H1 (cell line): ENCODE measurements around the gene ATF7IP. TPM values are rescaled to one million over a fixed set of nuclear protein-coding genes. Genes with fewer than 3 reads are reported as not detected.

Experiments
- CTCF ChIA-PET: fragments of 300-600 bp; sonication (Branson Sonifier 250); formaldehyde crosslinking; loops from one replicate; lab custom pipeline; 2021; ENCODE audit not compliant: partially characterized antibody; lab: Charles Lee
- POLR2A ChIA-PET: fragments of 300-600 bp; sonication (Branson Sonifier 250); formaldehyde crosslinking; loops from one replicate; lab custom pipeline; 2021; ENCODE audit warnings: inconsistent platforms; ENCODE audit not compliant: partially characterized antibody; lab: Charles Lee
- DNase-seq, 2 experiments: peaks; one replicate each; pipeline versions ENCODE4 v3.0.0 to v3.0.0-alpha.2; 2010 to 2022; ENCODE audit warnings: low spot score in 2 of 2, low read depth in 1 of 2, mixed read lengths in 1 of 2
- FAIRE-seq: peaks from 2 replicates; lab custom pipeline; 2011; peaks lifted over from hg19 to GRCh38; lab: Jason Lieb, UNC
- H2AFZ ChIP-seq: 2 replicates; pipeline ENCODE4 v1.8.1; 2012; ENCODE audit warnings: low read length, inconsistent platforms
- H2AK5ac ChIP-seq: 2 replicates; pipeline ENCODE4 v1.6.1; 2013; ENCODE audit warnings: low read depth, low read length
- H2BK120ac ChIP-seq: replicated peaks from 2 replicates; pipeline ENCODE3; 2013; ENCODE audit warnings: low read depth, low read length, inconsistent platforms
- H2BK12ac ChIP-seq: 2 replicates; pipeline ENCODE4 v1.6.1; 2013; ENCODE audit warnings: low read depth, low read length
- H2BK15ac ChIP-seq: 2 replicates; pipeline ENCODE4 v1.6.1; 2013; ENCODE audit warnings: low read length
- H2BK20ac ChIP-seq: 2 replicates; pipeline ENCODE4 v1.6.1; 2013; ENCODE audit warnings: low read length
- H2BK5ac ChIP-seq: 2 replicates; pipeline ENCODE4 v1.6.1; 2013; ENCODE audit warnings: low read depth, low read length
- H3K14ac ChIP-seq: 2 replicates; pipeline ENCODE4 v1.6.1; 2013; ENCODE audit warnings: inconsistent platforms; ENCODE audit not compliant: insufficient read length
- H3K18ac ChIP-seq: 2 replicates; pipeline ENCODE4 v1.6.1; 2013; ENCODE audit warnings: low read length; ENCODE audit errors: extremely low read depth
- H3K23ac ChIP-seq: 2 replicates; pipeline ENCODE4 v1.6.1; 2013; ENCODE audit warnings: inconsistent platforms; ENCODE audit not compliant: insufficient read length
- H3K23me2 ChIP-seq: 2 replicates; pipeline ENCODE4 v1.6.1; 2013; ENCODE audit warnings: low read depth, low read length
- H3K27ac ChIP-seq: 2 replicates; pipeline ENCODE4 v1.6.1; 2011; ENCODE audit warnings: low read depth, low read length, inconsistent platforms
- H3K27me3 ChIP-seq, 4 experiments: replicated peaks in 1 of 4; 1 replicate in 1 of 4; 2 replicates in 3 of 4; pipeline versions ENCODE4 v1.6.1 to v1.8.1; 2011 to 2013; ENCODE audit warnings: low read length in 3 of 4, mild to moderate bottlenecking in 3 of 4, inconsistent platforms in 2 of 4, mixed read lengths in 2 of 4, moderate library complexity in 1 of 4; ENCODE audit not compliant: control insufficient read depth in 3 of 4, insufficient read depth in 3 of 4; ENCODE audit errors: extremely low read depth in 1 of 4
- H3K36me3 ChIP-seq, 4 experiments: 2 replicates each; pipeline versions ENCODE4 v1.6.1 to v1.8.1; 2011 to 2013; ENCODE audit warnings: mild to moderate bottlenecking in 4 of 4, low read length in 3 of 4, moderate library complexity in 2 of 4, control low read depth in 1 of 4, inconsistent platforms in 1 of 4; ENCODE audit not compliant: insufficient read depth in 4 of 4, control insufficient read depth in 2 of 4
- H3K4ac ChIP-seq: replicated peaks from 2 replicates; pipeline ENCODE3; 2013; ENCODE audit warnings: low read length, low read depth, mixed read lengths, inconsistent platforms; ENCODE audit not compliant: insufficient read length
- H3K4me1 ChIP-seq, 4 experiments: replicated peaks in 1 of 4; 1 replicate in 1 of 4; 2 replicates in 3 of 4; pipeline versions ENCODE4 v1.6.1 to v1.8.1; 2011 to 2013; ENCODE audit warnings: low read length in 3 of 4, inconsistent platforms in 2 of 4, mixed read lengths in 1 of 4; ENCODE audit not compliant: insufficient read depth in 4 of 4, control insufficient read depth in 3 of 4
- H3K4me2 ChIP-seq, 2 experiments: 2 replicates each; pipeline versions ENCODE4 v1.6.1 to v1.8.1; 2011 to 2013; ENCODE audit warnings: low read depth in 2 of 2, low read length in 2 of 2, control low read depth in 1 of 2, inconsistent platforms in 1 of 2, mild to moderate bottlenecking in 1 of 2; ENCODE audit not compliant: insufficient read depth in 1 of 2
- H3K4me3 ChIP-seq, 4 experiments: fragments of 200-600, 300-600 bp in 1 of 4; sonication (generic), shearing (Covaris generic), sonication (Bioruptor Twin) in 1 of 4; 2 replicates each; pipeline versions ENCODE4 v1.5.1 to v1.8.1; 2011 to 2016; ENCODE audit warnings: low read length in 4 of 4, low read depth in 3 of 4, control low read depth in 2 of 4, inconsistent platforms in 2 of 4, mild to moderate bottlenecking in 2 of 4, mixed read lengths in 1 of 4, moderate library complexity in 1 of 4; ENCODE audit not compliant: insufficient read depth in 2 of 4; ENCODE audit errors: extremely low read depth in 1 of 4
- H3K56ac ChIP-seq: replicated peaks from 2 replicates; pipeline ENCODE3; 2013; ENCODE audit warnings: low read depth, mild to moderate bottlenecking, mixed read lengths, low read length, inconsistent platforms; ENCODE audit not compliant: insufficient read length
- H3K79me1 ChIP-seq: 2 replicates; pipeline ENCODE4 v1.6.1; 2013; ENCODE audit warnings: low read depth, low read length, control low read depth
- H3K79me2 ChIP-seq, 2 experiments: 2 replicates each; pipeline versions ENCODE4 v1.6.1 to v1.8.1; 2012 to 2013; ENCODE audit warnings: low read length in 2 of 2, mild to moderate bottlenecking in 2 of 2, inconsistent platforms in 1 of 2; ENCODE audit not compliant: insufficient read depth in 2 of 2, control insufficient read depth in 1 of 2
- H3K9ac ChIP-seq, 4 experiments: replicated peaks in 1 of 4; 1 replicate in 1 of 4; 2 replicates in 3 of 4; pipeline versions ENCODE4 v1.6.1 to v1.8.1; 2011 to 2013; ENCODE audit warnings: low read depth in 3 of 4, low read length in 3 of 4, control low read depth in 2 of 4, mild to moderate bottlenecking in 2 of 4, moderate library complexity in 2 of 4, inconsistent platforms in 1 of 4; ENCODE audit errors: extremely low read depth in 1 of 4
- H3K9me3 ChIP-seq, 2 experiments: 2 replicates each; pipeline versions ENCODE4 v1.6.1 to v1.8.1; 2012 to 2013; ENCODE audit warnings: mild to moderate bottlenecking in 2 of 2, moderate library complexity in 2 of 2, control low read depth in 1 of 2, inconsistent platforms in 1 of 2, low read depth in 1 of 2, low read length in 1 of 2, mixed read lengths in 1 of 2; ENCODE audit not compliant: insufficient read depth in 2 of 2
- H4K20me1 ChIP-seq, 2 experiments: replicated peaks in 1 of 2; 2 replicates each; pipeline versions ENCODE3 to v1.8.1; 2011 to 2013; ENCODE audit warnings: inconsistent platforms in 2 of 2, low read length in 2 of 2, mild to moderate bottlenecking in 1 of 2; ENCODE audit not compliant: insufficient read depth in 2 of 2, control insufficient read depth in 1 of 2
- H4K5ac ChIP-seq: 2 replicates; pipeline ENCODE4 v1.6.1; 2013; ENCODE audit warnings: low read length, low read depth, mixed read lengths, inconsistent platforms; ENCODE audit not compliant: insufficient read length
- H4K8ac ChIP-seq: 2 replicates; pipeline ENCODE4 v1.8.0; 2013; ENCODE audit warnings: mild to moderate bottlenecking, moderate library complexity, low read length, inconsistent platforms; ENCODE audit not compliant: insufficient read depth; ENCODE audit errors: extremely low read depth
- H4K91ac ChIP-seq: replicated peaks from 2 replicates; pipeline ENCODE3; 2013; ENCODE audit warnings: low read length, mixed read lengths, inconsistent platforms; ENCODE audit not compliant: insufficient read length
- BCL11A ChIP-seq, 2 experiments: IDR thresholded peaks; one replicate each; pipeline ENCODE4 v1.6.1; 2011; ENCODE audit warnings: low read depth in 2 of 2, low read length in 2 of 2, mild to moderate bottlenecking in 2 of 2
- BRCA1 ChIP-seq: IDR thresholded peaks from 2 replicates; pipeline ENCODE4 v1.6.1; 2012; ENCODE audit warnings: low read depth, low read length, improper control_type of control experiment
- CBX8 ChIP-seq: fragments of 300-800, 300-1000 bp; sonication (generic); IDR thresholded peaks from 2 replicates; pipeline ENCODE4 v1.7.1; 2016; ENCODE audit warnings: low read depth, low read length, borderline replicate concordance
- CHD2 ChIP-seq: IDR thresholded peaks from 2 replicates; pipeline ENCODE4 v1.6.1; 2012; ENCODE audit warnings: low read length, improper control_type of control experiment
- NRF1 ChIP-seq: IDR thresholded peaks from 2 replicates; pipeline ENCODE4 v1.6.1; 2011; ENCODE audit warnings: mild to moderate bottlenecking, low read depth, low read length, improper control_type of control experiment
- RFX5 ChIP-seq: IDR thresholded peaks from 2 replicates; pipeline ENCODE4 v1.6.1; 2011; ENCODE audit warnings: low read depth, low read length, improper control_type of control experiment, borderline replicate concordance
- RNF2 ChIP-seq: fragments of 200-900, 300-1000 bp; sonication (generic); IDR thresholded peaks from 2 replicates; pipeline ENCODE4 v1.7.1; 2016; ENCODE audit warnings: borderline replicate concordance, low read depth, mild to moderate bottlenecking, antibody characterized with exemption, low read length; ENCODE audit not compliant: poor library complexity, severe bottlenecking; ENCODE audit errors: missing control alignments
- RXRA ChIP-seq: IDR thresholded peaks from 2 replicates; pipeline ENCODE4 v1.6.1; 2011; ENCODE audit warnings: low read depth, mild to moderate bottlenecking, low read length, moderate library complexity; ENCODE audit not compliant: insufficient read depth
- whole genome bisulfite sequencing, 2 experiments: shearing (Covaris generic) in 1 of 2; methylation state at CpG; one replicate each; pipeline versions ENCODE4 v1.1.6 to v1.1.7; 2013 to 2015; ENCODE audit warnings: low lambda C conversion rate in 2 of 2, mixed read lengths in 2 of 2, inconsistent platforms in 1 of 2, low coverage in 1 of 2, missing lambda C conversion rate in 1 of 2; ENCODE audit not compliant: insufficient replicate concordance in 2 of 2, insufficient coverage in 1 of 2, insufficient read length in 1 of 2; ENCODE audit errors: extremely low coverage in 1 of 2, missing lambda C conversion rate in 1 of 2; 5-methylcytosine and 5-hydroxymethylcytosine counted together
- polyA plus RNA-seq, 7 experiments: library from polyadenylated mRNA; depleted of rRNA in 3 of 7; stranded (reverse) in 5 of 7; unstranded in 2 of 7; fragments of >200 nt in 5 of 7; fragments of 200-250 nt in 2 of 7; gene quantifications; 1 replicate in 5 of 7; 2 replicates in 1 of 7; 4 replicates in 1 of 7; pipeline versions ENCODE4 v1.2.1 to v1.2.3, GENCODE V29; 2011 to 2013; ENCODE audit warnings: missing spikeins in 2 of 7, mixed read lengths in 2 of 7
- total RNA-seq: library from RNA; stranded (reverse); fragmentation: NEBNext Ultra II Directional; extraction: Animal tissue kit (Norgen Biotek cat#: 25700); gene quantifications from 2 replicates; pipeline ENCODE4 v1.2.1, GENCODE V29; 2021

ATF7IP gene
- total and polyA plus RNA-seq, 2 of the 8 experiments (the other 6 are each of a cell fraction or from before 2014, with no cell fraction given), result 34.2 to 148 TPM

DNA sequence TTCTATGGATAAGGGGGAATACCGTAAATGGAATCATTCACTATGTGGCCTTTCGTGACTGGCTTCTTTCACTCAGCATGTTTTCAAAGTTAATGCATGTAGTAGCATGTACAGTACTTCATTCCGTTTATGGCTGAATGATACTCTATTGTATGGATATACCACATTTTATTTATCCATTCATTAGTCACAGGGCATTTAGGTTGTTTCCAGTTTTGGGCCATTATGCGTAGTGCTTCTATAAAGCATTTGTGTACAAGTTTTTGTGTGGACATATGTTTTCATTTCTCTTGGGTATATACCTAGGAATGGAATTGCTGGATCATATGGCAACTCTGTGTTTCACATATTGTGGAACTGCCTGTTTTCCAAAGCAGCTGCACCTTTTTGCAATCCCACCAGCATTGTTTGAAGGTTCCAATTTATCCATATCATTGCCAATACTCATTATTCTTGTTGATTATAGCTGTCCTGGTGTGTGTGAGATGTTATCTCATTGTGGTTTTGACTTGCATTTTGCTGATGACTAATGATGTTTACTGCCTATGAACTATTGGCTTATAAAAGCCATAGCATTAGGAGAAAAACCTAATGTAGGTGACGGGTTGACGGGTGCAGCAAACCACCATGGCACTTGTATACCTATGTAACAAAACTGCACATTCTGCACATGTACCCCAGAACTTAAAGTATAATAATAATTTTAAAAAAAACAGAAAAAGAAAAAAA is 45.5 kb downstream of the ATF7IP start:
- POLR2A ChIA-PET, result no interaction called here
- Histone ChIP-seq H3K27ac (no peak overlapping the region), H3K79me1 (0 out of 2 replicates have a peak, but pooled peaks cover 3% of the 10 kb centered on the region)

More for the DNA sequence above, 45.5 kb downstream of the ATF7IP start:
- no peak overlapping the region for H4K8ac ChIP-seq
- no peak overlapping the region for H3K14ac ChIP-seq
- H3K79me2 ChIP-seq, result peaks cover 15 to 100% of the 10 kb centered on the region in 2 experiments
- no peak overlapping the region for H2AK5ac ChIP-seq
- peaks cover 0 to 7% (median under 1%) of the 10 kb centered on the region in 4 experiments; a peak in 3 of 7 replicates for H3K4me1 ChIP-seq
- FAIRE-seq, result no peak
- H3K56ac ChIP-seq, result no peak overlapping the region
- H2BK15ac ChIP-seq, result no peak overlapping the region
- no peaks in the 10 kb centered on the region for H3K9me3 ChIP-seq
- H2AFZ ChIP-seq, result no peak overlapping the region
- CTCF ChIA-PET, result interaction anchor here (2.0 kb wide), 1 partner anchor 43 kb away, joined by 7 read pairs; no protein-coding TSS in a partner anchor
- no peak overlapping the region for H4K5ac ChIP-seq
- no peak overlapping the region for H3K9ac ChIP-seq
- no peak for TF ChIP-seq CHD2
- no peak for TF ChIP-seq NRF1
- no peak for TF ChIP-seq RXRA
- TF ChIP-seq RNF2, result no peak
- TF ChIP-seq BRCA1, result no peak
- TF ChIP-seq CBX8, result no peak
- no peak for TF ChIP-seq RFX5
- no peak for TF ChIP-seq BCL11A (IDR thresholded peaks at IDR 0.05; ENCODE audit: low read depth in 2 of 2, low read length in 2 of 2)
- H2BK5ac ChIP-seq, result no peak overlapping the region
- H2BK20ac ChIP-seq, result no peak overlapping the region
- 90% methylated on average over 6 of the region's 6 CpGs; no CpG with 5 or more reads in 1 of the 2 experiments for WGBS, 2 experiments
- H3K4me3 ChIP-seq, result no peak overlapping the region
- no peaks in the 10 kb centered on the region; a peak in 1 of 8 replicates for H3K36me3 ChIP-seq
- H2BK12ac ChIP-seq, result no peak overlapping the region
- no peak overlapping the region for H3K4me2 ChIP-seq
- H3K4ac ChIP-seq, result no peak overlapping the region
- H3K23ac ChIP-seq, result no peak overlapping the region
- DNase-seq, result no peak
- H3K23me2 ChIP-seq, result no peaks in the 10 kb centered on the region
- no peak overlapping the region for H4K91ac ChIP-seq
- H3K18ac ChIP-seq, result no peak overlapping the region
- no peaks in the 10 kb centered on the region for H3K27me3 ChIP-seq
- H2BK120ac ChIP-seq, result no peak overlapping the region
- peaks cover 3 to 7% of the 10 kb centered on the region in 2 experiments for H4K20me1 ChIP-seq
